ENCODE data around the gene DMD. TPM values are rescaled to one million over a fixed set of nuclear protein-coding genes. Genes with fewer than 3 reads are reported as not detected.

The DMD gene
- total RNA-seq, 1 donor from 2014 or later: 23.9 TPM

- peak overlapping the region; percentile 18 for H3K27ac Mint-ChIP-seq
- no peak for TF ChIP-seq CTCF (IDR thresholded peaks at IDR 0.05; ENCODE audit: unreplicated experiment)
- H3K4me1 Mint-ChIP-seq (ENCODE audit: low read depth): peaks cover 3% of the 10 kb centered on the region
- H3K27me3 Mint-ChIP-seq: no peaks in the 10 kb centered on the region
- peaks cover 27% of the 10 kb centered on the region for H3K9me3 Mint-ChIP-seq (ENCODE audit: low read depth)
- no peak overlapping the region for H3K4me3 Mint-ChIP-seq (ENCODE audit: low read depth)
- no peaks in the 10 kb centered on the region for H3K36me3 Mint-ChIP-seq (ENCODE audit: insufficient read depth)
- no peak for DNase-seq (ENCODE audit: low spot score, unreplicated experiment)
These were observed 1282.0 kb downstream of the DMD start for GRCh38 chrX:31929366-31929765.

DNA sequence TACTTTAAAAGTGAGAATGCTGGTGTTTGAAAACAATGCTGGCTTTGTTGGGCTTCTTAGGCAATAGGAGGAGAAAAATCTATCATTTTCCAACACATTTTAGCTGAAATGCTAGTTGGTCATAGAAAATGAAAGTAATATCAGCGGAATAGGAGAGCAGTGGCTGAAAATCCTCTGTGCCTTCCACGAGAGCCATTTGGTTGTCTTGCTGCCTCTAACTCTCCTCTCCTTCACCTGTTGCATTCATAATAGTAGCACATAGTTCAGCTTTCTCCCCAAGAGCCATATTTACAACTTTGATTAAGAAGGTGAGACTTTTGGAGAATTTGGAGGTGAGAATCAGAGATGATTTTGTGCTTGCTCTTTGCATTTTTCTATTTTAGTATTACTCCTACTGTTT is 1290.1 kb downstream of the DMD start:
- H3K4me3 Mint-ChIP-seq (ENCODE audit: low read depth): no peak overlapping the region
- H3K4me1 Mint-ChIP-seq (ENCODE audit: low read depth): no peaks in the 10 kb centered on the region
- H3K27me3 Mint-ChIP-seq: no peaks in the 10 kb centered on the region
- no peaks in the 10 kb centered on the region for H3K36me3 Mint-ChIP-seq (ENCODE audit: insufficient read depth)
- H3K9me3 Mint-ChIP-seq (ENCODE audit: low read depth): peaks cover 31% of the 10 kb centered on the region
- no peak for DNase-seq (ENCODE audit: low spot score, unreplicated experiment)
- no peak overlapping the region for H3K27ac Mint-ChIP-seq
- TF ChIP-seq CTCF (IDR thresholded peaks at IDR 0.05; ENCODE audit: unreplicated experiment): no peak

DNA sequence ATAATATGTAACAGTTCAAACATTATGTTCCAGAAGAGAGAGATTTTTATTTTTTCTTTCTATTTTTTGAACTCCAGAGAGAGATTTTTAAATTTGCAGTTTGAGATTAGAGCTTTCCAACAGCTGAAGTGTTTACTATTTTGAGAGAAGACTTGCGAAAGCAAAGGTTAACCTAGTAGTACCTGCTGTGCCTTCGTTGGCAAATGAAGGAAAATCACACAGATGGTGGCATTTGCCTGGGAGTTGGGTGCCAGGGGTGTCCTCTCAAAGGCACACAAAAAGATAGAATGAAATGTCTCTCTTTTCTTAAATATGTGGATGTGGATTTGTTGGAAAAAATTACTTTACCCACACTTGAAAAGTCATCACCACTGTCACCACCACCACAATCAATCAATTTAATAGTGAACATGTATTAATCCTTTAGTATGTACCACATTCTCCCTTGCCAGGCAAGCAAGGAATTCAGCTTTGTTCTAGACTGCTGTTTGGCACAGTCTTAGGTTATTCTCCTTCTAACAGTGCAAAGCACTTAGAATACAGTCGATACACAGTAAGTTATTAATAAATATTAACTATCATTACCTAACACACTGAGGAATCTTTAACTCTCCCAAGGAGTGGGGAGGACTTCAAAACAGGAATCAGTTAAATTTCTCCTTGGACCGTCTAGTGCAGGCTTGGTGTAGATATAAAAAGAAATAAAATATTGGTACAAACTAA is 1301.3 kb downstream of the DMD start:
- no peak overlapping the region for H3K27ac Mint-ChIP-seq
- no peaks in the 10 kb centered on the region for H3K4me1 Mint-ChIP-seq (ENCODE audit: low read depth)
- H3K9me3 Mint-ChIP-seq (ENCODE audit: low read depth): peaks cover 52% of the 10 kb centered on the region
- no peaks in the 10 kb centered on the region for H3K36me3 Mint-ChIP-seq (ENCODE audit: insufficient read depth)
- no peak for TF ChIP-seq CTCF (IDR thresholded peaks at IDR 0.05; ENCODE audit: unreplicated experiment)
- DNase-seq (ENCODE audit: low spot score, unreplicated experiment): no peak
- H3K27me3 Mint-ChIP-seq: no peaks in the 10 kb centered on the region
- H3K4me3 Mint-ChIP-seq (ENCODE audit: low read depth): no peak overlapping the region

GRCh38 chrX:31894152-31894551 is 1317.2 kb downstream of the DMD start:
- Mint-ChIP-seq H3K27ac (no peak overlapping the region), H3K4me3 (ENCODE audit: low read depth) (no peak overlapping the region), H3K4me1 (ENCODE audit: low read depth) (peaks cover 2% of the 10 kb centered on the region), H3K27me3 (no peaks in the 10 kb centered on the region), H3K9me3 (ENCODE audit: low read depth) (peaks cover 15% of the 10 kb centered on the region), H3K36me3 (ENCODE audit: insufficient read depth) (no peaks in the 10 kb centered on the region)
- no peak for TF ChIP-seq CTCF (IDR thresholded peaks at IDR 0.05; ENCODE audit: unreplicated experiment)
- no peak for DNase-seq (ENCODE audit: low spot score, unreplicated experiment)

DNA sequence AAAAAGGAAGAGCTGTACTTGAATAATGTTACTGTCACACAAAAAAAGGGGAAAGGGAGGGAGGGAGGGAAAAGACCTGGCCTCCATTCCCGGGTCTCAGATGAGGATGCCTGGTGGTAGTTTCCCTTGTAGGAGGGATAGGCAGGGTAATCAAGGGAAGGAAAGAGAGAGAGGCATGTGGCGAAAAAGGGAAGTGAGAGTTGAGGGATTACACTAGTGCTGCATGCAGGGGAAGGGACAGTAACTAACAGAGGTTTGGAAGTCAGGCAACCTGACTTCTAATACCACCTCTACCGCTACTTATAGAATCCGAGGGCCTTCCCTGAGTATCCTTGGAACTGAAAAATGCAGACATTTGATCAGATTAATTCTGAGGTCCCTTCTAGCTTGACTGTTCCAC is 1317.8 kb downstream of the DMD start:
- Mint-ChIP-seq H3K4me1 (ENCODE audit: low read depth) (peaks cover 2% of the 10 kb centered on the region), H3K9me3 (ENCODE audit: low read depth) (peaks cover 12% of the 10 kb centered on the region), H3K27me3 (no peaks in the 10 kb centered on the region), H3K27ac (no peak overlapping the region), H3K4me3 (ENCODE audit: low read depth) (no peak overlapping the region), H3K36me3 (ENCODE audit: insufficient read depth) (no peaks in the 10 kb centered on the region)
- TF ChIP-seq CTCF (IDR thresholded peaks at IDR 0.05; ENCODE audit: unreplicated experiment): no peak
- DNase-seq (ENCODE audit: low spot score, unreplicated experiment): no peak
